ENCODE results near the gene SIM1.
A peak's percentile ranks its signal among the peaks of the same experiment; 100 is the strongest.

Gene SIM1, protein sequence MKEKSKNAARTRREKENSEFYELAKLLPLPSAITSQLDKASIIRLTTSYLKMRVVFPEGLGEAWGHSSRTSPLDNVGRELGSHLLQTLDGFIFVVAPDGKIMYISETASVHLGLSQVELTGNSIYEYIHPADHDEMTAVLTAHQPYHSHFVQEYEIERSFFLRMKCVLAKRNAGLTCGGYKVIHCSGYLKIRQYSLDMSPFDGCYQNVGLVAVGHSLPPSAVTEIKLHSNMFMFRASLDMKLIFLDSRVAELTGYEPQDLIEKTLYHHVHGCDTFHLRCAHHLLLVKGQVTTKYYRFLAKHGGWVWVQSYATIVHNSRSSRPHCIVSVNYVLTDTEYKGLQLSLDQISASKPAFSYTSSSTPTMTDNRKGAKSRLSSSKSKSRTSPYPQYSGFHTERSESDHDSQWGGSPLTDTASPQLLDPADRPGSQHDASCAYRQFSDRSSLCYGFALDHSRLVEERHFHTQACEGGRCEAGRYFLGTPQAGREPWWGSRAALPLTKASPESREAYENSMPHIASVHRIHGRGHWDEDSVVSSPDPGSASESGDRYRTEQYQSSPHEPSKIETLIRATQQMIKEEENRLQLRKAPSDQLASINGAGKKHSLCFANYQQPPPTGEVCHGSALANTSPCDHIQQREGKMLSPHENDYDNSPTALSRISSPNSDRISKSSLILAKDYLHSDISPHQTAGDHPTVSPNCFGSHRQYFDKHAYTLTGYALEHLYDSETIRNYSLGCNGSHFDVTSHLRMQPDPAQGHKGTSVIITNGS

GRCh38 chr6:100464903-100465700, at the start of gene SIM1:
SIM1 (minus strand) TSS chr6:100464921; CDS start chr6:100463468, 1,453 bp downstream.
- DNase-seq = no peak

DNA sequence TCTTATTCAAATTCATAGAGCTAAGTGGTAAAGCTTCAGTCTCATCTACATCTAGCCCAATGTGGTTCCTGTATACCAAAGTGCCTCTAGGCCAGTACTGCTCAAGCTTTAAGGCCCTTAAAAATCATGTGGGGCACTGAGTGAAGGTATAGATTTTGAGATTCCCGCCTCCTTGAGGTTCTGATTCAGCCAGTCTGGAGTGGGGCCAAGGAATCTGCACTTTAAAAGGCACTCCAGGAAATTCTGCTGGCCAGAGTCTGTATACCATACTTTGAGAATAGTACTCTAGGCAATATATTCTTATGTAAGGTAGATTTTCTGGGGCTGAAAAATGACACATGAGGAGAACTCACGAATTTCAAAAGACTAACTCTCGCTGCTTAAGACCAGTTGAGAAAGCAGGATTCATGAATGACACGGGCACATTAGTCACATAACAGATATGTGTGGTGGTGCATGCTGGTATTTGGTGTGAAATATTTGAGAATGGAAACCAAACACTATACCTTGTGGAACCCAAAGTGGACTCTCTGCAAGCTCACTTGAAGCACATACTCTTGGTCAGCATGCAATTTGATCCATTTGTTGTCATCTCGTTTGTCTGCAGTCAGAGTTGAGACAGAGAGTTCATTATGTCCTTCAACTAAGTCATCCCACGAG, 47.6 kb upstream of the SIM1 start:
- DNase-seq = no peak

DNA sequence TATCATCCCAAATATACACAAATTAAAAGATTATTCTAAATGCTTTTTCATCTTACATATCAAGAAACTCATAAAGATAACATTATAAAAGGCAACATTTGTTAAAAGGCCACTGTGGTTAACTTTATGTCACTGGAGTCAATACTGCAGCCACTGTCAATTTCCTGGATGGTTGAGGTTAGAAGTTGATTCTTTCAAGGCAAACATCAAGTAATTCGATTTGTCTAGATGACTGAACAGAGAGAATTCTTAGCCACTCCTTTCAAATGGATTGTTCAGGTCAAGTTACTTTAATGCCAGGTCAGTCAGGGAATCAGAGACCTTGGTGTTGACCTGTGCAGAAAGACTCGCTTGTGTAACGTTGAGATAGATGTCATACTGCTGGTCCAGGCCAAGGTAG, 44.4 kb upstream of the SIM1 start:
- no peak for DNase-seq

DNA sequence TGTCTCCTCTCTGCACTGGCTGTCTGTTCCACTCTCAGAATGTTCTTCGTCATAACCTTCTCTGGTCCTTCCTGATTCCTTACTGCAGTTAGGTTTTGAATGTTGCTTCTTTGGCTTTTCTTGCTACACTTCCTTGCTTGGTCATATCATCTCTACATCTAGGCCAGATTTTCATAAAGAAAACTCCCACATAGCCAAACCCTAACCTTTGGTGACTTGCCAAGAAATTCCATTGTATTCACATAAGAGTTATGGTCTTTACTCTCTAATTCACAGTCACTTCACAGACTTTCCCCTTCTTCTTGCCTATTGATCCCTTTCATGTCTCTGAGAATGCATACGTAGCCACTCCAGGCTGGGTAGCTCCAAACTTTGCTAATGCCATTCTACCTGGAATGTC, 41.9 kb upstream of the SIM1 start:
- DNase-seq = no peak

- DNase-seq = no peak
Measured at GRCh38 chr6:100504786-100505737, 40.3 kb upstream of the SIM1 start.

GRCh38 chr6:100503043-100503705, 38.5 kb upstream of the SIM1 start:
- no peak for DNase-seq

DNA sequence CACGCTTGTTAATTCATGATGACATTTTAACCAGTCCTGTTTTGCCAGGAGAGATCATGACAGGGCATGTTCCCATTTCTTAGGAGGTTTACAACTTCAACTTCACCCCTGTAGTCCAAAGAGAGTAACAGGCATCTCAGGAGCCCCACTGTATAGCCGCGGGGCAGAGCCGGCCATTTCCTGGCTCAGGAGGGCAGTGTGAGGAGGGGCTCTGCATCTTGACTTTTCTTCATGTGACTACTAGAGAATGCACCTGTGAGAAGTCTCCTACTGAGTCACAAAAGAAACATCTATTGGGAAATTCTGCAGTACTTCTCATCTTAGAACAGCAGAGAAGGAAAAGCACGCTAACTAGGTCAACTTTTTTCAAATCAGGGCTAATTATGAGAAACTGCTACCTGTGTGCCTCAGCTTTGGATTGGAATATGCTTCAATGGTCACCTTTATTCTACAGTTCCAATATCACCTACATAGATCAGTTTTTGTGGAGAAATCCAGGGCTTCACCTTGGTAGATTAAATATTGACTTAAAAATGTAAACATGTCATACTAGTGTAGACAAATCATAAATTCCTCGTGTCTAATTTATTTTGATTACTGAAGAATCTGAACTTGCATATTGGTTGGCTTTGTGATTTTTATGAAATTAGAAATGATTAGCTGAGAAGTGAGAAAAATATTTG, 28.6 kb upstream of the SIM1 start:
- no peak for DNase-seq

DNA sequence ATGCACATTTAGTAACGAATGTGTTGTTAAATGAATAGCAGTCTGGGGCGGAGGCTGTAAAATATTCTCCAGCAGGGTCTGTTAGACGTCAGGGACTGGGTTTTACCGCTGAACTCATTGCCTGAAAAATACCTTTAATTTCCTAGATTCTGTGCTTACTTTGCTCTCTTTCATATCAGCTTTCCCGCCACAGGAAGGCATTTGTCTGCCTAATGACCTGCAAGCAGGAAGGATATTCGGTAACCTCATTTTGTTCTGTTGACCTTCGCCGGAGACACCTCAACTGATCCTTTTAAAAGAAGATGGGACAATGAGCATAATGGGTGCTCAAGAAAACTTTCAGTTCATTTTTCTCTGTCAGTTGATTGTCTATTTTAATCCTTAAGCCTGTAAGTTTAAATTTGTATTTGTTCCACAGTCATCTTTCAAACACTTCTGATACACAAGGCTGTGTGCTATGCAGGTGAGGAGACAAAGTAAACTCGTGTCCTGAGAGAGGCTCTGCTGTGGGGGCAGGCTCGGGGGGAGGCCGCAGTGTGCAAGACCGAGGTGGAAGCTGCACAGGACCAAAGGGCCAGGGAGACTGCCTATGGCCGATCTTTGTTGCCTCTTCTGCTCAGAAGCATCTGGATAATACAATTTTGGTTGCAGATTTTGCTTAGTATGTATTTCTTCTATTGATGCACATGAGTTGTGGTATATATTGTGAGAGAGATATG, 27.4 kb upstream of the SIM1 start:
- DNase-seq = no peak

- no peak for DNase-seq
Measured at GRCh38 chr6:100490065-100490464, 25.3 kb upstream of the SIM1 start.

GRCh38 chr6:100488244-100488643, 23.5 kb upstream of the SIM1 start:
- DNase-seq = no peak

DNA sequence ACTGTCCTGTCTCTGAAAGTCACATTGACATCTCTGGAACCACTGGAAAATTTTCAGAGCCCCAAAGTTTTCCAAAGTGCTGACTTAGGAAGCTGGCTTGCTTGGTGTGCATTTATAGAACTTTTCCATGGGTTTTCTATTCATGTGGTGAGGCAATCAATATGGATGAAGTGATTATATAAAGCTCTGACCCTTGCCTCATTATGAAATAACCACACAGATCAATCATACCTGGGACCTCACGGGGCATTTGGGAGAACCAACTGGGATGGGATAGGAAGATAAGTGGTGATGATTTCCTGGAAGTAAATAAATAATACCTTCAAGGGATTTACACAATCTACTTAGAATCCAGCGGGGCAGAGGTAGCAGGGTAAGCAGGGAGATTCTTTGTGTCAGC, 22.9 kb upstream of the SIM1 start:
- no peak for DNase-seq

DNA sequence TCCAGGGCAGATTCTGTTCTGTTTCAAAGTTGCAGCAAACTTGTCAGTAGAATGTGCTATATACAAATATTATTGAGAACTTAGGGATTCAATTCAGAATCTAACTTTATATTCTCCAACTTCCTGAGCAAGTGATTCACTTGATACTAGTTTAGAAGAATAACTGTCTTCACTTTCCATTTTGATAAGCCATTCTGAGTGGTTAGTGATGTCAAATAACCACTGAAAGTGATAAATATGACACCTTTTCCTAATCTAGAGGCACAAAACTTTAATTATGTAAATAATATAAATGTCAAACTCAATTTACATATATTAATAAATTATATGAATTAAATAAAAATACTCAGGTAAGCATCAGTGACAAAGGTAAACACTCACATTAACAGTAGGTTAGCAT, 20.5 kb upstream of the SIM1 start:
- no peak for DNase-seq

- DNase-seq = no peak
Measured at GRCh38 chr6:100484474-100484873, 19.8 kb upstream of the SIM1 start.

DNA sequence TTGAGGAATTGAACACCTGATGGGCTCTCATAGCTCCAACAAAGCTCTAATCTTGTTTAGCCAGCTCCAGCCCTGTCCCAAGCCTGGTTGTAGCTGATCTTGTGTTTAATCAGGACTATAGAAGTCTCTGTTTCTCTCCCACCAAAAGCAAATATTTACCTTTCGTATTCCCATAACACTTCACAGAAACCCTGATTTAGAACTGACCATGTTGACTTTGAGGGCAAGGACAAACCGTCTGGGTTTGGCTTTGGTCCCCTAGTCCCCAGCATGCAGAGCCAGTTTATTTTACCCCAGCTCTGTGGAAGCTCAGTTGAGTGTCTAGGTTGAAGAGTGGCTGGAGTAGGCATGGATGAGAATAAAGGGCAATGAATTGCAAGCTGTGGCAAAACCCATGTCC, 18.0 kb upstream of the SIM1 start:
- DNase-seq = no peak

DNA sequence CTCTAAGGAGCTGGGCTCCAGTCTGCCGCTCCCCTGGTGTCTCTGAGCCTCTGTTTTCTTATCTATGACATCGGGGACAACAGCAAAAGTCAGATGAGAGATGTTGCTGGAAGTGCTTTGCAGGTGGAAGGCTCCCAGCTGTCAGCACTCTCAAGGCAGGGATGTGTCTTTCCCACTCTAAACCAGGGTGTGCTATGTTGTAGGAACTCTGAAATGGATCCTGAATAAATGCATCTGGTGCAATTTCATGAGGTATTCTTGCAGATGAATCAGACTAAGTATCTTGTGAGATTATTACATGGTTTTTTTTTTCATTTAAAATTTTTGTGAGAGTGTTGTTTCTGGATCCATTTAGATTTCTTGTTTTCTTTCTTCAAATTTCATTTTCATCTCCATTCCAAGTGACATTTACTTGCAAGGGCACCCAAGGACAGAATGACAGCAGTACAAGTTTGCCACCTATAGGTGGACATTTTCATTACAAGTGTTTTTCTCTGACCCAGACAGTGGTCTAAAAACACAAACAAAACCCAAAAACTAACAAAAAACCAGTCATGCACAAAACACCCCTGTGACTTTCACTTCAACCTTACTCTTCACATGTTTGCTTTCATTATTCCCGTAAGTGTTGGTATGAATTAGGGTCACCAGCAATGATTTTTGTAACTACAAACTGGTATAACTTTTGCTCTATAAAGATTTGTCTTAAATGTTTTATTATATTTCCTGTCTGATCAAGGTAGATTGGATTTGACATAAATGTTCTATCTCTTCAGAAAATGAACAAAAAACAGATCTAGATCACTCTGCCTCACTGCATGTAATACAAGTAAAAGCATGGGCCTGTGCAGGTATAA, 14.7 kb upstream of the SIM1 start:
- peak; percentile 35 for DNase-seq

DNA sequence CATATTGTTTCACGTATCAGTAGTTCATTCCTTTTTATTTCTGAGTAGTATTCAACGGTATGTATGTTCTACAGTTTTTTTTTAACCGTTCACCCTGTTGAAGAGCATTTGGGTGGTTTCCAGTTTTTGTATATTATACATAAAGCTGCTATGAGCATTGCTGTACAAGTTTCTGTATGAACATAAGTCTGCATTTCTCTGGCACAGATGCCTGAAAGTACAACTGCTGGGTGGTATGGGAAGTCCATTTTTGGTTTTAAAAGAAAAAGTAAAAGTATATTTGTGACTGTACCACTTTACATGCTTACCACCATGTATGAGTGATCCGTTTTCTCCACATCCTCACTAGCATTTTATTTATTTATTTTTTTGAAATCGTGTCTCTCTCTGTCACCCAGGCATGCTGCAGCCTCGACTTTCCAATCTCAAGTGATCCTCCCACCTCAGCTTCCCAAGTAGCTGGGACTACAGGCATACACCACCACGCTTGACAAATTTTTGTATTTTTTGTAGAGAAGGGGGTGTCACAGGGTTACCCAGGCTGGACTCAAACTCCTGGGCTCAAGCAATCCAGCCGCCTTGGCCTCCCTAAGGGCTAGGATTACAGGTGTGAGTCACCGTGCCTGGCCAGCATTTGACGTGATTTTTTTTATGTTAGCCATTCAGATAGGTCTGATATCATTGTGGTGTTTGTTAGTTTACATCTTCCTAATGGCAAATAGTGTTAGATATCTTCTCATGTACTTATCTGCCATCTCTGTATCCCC, 11.0 kb upstream of the SIM1 start:
- DNase-seq = no peak

- DNase-seq = no peak
Measured at GRCh38 chr6:100473182-100473581, 8.5 kb upstream of the SIM1 start.

DNA sequence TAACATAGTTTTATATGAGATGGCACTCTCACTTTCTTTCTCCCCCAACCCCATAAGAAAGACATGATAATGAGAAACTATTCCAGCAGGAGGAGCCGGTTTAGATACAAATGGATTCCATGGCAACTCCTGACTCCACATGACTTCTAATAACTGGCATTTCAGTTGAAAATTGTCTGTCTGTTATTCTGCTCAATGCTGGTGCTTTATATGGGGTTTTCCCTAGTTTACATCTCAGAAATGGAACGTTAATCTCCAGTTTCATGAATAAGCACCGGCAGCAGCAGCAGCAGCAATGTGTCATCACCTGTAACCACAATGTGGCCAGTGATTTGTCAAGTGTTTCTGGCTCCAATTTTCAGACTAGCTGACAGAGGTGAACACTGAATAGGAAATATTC, 8.0 kb upstream of the SIM1 start:
- no peak for DNase-seq
